ENCODE data around the gene RAMP3. TPM values are rescaled to one million over a fixed set of nuclear protein-coding genes. Genes with fewer than 3 reads are reported as not detected.

The RAMP3 gene
- total RNA-seq, 4 donors from 2014 or later = 31.9 to 66.5 (median 46.1) TPM

DNA sequence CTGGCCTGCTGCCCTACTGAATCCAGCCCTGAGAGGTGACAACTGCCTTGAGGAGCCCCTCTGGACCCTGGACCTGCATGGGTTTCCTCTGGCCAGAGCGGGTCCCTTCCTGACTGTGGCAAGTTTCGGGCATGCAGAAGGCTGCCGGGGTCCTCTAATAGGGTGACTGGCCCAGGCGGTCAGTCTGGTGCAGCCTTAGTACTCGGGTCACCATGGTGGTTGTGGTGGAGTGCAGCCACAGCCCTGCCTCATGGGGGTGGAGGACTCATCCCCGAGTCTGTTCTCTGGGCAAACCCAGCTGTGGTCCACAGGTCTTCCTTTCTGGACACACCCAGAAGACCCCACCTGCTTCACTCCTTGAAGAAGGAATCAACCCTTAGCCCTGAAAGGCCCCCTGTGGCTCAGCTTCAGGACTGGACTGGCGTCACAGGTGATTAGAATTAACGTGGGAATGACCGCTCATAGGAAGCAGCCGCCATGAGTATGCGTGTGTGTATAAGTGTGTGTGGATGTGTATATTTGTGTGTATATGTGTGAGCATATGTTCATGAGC, 28.7 kb downstream of the RAMP3 start:
- Histone ChIP-seq H3K4me1 (no peaks in the 10 kb centered on the region), H3K27me3 (no peaks in the 10 kb centered on the region), H3K9me3 (no peaks in the 10 kb centered on the region), H3K4me3 (no peak overlapping the region), H3K36me3 (no peaks in the 10 kb centered on the region), H3K27ac (no peak overlapping the region)
- TF ChIP-seq, protein P1, sequence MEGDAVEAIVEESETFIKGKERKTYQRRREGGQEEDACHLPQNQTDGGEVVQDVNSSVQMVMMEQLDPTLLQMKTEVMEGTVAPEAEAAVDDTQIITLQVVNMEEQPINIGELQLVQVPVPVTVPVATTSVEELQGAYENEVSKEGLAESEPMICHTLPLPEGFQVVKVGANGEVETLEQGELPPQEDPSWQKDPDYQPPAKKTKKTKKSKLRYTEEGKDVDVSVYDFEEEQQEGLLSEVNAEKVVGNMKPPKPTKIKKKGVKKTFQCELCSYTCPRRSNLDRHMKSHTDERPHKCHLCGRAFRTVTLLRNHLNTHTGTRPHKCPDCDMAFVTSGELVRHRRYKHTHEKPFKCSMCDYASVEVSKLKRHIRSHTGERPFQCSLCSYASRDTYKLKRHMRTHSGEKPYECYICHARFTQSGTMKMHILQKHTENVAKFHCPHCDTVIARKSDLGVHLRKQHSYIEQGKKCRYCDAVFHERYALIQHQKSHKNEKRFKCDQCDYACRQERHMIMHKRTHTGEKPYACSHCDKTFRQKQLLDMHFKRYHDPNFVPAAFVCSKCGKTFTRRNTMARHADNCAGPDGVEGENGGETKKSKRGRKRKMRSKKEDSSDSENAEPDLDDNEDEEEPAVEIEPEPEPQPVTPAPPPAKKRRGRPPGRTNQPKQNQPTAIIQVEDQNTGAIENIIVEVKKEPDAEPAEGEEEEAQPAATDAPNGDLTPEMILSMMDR (IDR thresholded peaks at IDR 0.05) = no peak
- TF ChIP-seq POLR2A (IDR thresholded peaks at IDR 0.05) = no peak
- TF ChIP-seq POLR2AphosphoS5 (IDR thresholded peaks at IDR 0.05) = no peak
- no peak for TF ChIP-seq EP300 (IDR thresholded peaks at IDR 0.05)
- ATAC-seq = no peak
- 67 to 100% methylated on average over 3 of the region's 11 CpGs for WGBS, 2 donors (ENCODE audit: low coverage in 1 of 2)

DNA sequence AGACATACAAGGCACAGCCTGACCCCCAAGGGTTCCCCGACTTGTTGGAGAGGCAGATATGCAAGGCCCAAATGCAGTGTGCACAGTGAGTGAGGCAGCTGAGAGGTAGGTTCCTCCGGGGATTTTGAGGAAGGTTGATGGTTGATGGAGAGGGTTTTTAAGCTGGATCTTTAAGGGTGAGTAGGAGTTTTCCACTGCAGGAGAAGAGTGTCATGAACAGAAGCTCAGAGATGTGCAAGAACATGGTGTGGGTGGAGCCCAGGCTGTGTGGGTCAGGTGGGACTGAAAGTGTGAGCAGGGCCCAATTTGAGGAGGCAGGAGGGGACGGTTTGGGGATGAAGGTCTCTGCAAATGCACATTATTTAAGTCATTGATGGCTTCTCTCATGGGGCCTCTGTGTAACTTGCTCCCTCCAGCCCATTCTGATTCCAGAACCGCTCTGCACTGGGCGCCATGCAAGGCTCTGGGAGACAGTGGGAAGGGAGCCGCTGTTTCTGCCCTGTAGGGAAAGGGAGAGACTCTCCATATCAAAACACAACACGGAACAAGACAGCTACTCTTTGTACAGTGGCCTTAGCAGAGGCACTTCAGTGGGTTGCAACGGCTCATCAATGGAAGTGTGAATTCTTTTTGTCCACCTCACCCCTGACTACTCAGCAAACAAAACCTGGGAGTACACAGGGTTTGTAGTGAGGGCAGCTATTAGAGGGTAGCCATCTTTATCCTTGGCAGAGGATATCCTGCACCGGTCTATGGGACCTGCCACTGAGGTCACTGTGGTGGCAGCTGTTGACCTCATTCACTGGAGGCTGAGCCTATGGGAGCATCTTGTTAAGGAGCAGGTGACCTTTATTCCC, 29.7 kb downstream of the RAMP3 start:
- H3K27me3 ChIP-seq = no peaks in the 10 kb centered on the region
- H3K9me3 ChIP-seq = no peaks in the 10 kb centered on the region
- 78 to 81% methylated on average over 1 to 5 of the region's 9 CpGs for WGBS, 2 donors (ENCODE audit: low coverage in 1 of 2)
- H3K4me1 ChIP-seq = no peaks in the 10 kb centered on the region
- H3K27ac ChIP-seq = no peak overlapping the region
- no peak for TF ChIP-seq POLR2AphosphoS5 (IDR thresholded peaks at IDR 0.05)
- TF ChIP-seq POLR2A (IDR thresholded peaks at IDR 0.05) = no peak
- TF ChIP-seq EP300 (IDR thresholded peaks at IDR 0.05) = no peak
- no peak overlapping the region for H3K4me3 ChIP-seq
- H3K36me3 ChIP-seq = no peaks in the 10 kb centered on the region
- ATAC-seq = no peak

DNA sequence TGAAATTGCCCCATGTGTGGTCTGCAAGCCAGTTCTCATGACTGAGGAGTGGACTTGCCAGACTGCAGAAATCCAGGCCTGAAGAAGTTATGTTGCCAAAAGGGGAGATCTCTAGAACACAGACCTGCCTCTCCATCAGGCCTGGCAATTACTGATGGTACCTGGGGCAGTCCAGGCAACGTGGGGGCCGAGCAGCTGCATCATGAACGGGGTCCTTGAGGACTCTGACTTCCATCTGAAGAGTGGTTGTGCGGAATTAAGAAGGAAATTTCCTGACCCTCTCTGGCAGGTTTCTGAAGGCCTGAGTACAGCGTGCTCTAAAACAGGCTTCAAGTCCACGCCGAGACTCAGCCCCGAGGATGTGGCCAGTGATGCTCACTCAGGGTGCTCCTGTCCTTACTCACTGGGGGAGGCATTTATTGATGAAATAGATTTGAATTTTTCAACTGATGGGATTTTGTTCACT, 30.4 kb downstream of the RAMP3 start:
- Histone ChIP-seq H3K9me3 (no peaks in the 10 kb centered on the region), H3K4me3 (no peak overlapping the region), H3K4me1 (no peaks in the 10 kb centered on the region), H3K27me3 (no peaks in the 10 kb centered on the region), H3K27ac (no peak overlapping the region), H3K36me3 (no peaks in the 10 kb centered on the region)
- WGBS, 2 donors (ENCODE audit: low coverage in 1 of 2) = 80 to 100% methylated on average over 1 to 3 of the region's 8 CpGs
- TF ChIP-seq EP300 (IDR thresholded peaks at IDR 0.05) = no peak
- TF ChIP-seq, protein P1 (IDR thresholded peaks at IDR 0.05) = no peak
- TF ChIP-seq POLR2A (IDR thresholded peaks at IDR 0.05) = no peak
- no peak for TF ChIP-seq POLR2AphosphoS5 (IDR thresholded peaks at IDR 0.05)
- no peak for ATAC-seq

DNA sequence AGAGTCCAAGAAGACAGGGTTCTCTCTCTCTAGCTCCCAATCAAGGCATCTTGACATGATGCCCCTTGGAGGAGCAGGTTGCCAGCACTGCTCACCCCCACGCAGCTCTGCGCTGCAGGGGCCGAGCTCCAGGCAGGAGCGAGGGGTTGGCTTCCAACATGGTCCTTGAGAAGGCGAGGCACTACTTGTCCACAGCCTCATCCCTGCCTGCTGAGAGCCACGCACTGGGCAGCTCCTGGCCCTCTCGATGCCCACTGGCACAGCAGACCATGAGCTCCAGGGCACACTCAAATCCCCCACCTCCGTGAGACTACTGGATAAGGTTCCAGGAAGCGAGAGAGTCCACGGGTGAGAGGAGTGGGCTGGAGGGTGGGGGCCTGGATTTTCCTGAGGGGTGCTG, 31.1 kb downstream of the RAMP3 start:
- no peak for ATAC-seq
- TF ChIP-seq POLR2AphosphoS5 (IDR thresholded peaks at IDR 0.05) = no peak
- TF ChIP-seq, protein P1 (IDR thresholded peaks at IDR 0.05) = no peak
- TF ChIP-seq POLR2A (IDR thresholded peaks at IDR 0.05) = no peak
- no peak for TF ChIP-seq EP300 (IDR thresholded peaks at IDR 0.05)

DNA sequence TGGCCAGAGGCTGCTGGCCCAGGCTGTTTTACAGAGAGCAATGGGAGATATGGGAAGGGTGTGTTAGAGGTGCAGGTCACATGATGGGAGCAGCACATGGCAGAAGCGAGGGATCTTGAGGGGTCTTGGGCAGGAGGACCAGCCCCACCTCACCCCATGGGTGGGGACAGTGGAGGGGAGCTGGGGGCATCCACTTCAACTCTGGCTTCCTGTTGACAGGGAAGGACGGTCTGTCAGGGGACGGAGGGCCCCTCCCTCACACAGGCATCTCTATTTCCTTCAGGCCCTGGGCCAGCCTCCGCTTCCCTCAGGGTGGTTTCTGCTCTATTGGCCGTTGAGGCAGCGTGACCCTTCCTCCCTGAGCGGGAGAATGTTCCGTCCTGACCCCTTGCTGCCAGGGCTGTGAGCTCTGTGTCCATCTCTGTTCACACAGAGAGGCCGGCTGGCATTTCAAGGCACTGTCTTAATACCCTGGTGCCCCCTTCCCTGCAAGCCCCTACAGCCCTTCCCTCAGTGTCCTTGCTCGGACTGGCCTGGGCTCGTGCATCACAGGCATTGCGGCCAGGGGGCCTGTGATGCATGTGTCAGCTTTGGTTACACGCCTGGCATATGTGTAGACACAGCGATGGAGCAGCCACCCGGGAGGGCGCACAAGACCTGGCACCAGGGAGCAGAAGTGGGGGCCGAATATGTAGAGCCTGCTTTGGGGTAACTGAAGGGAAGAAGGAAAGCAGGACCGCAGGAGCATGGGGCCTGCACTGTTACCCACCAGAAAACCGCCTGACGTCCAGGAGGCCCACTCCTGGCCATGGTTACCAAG, 31.8 kb downstream of the RAMP3 start:
- Histone ChIP-seq H3K4me1 (peaks cover 0 to 7% (median 0%) of the 10 kb centered on the region in 3 donors), H3K27me3 (no peaks in the 10 kb centered on the region), H3K4me3 (no peak overlapping the region), H3K36me3 (no peaks in the 10 kb centered on the region), H3K27ac (no peak overlapping the region), H3K9me3 (no peaks in the 10 kb centered on the region)
- no peak for ATAC-seq
- TF ChIP-seq POLR2A (IDR thresholded peaks at IDR 0.05) (no peak), EP300 (IDR thresholded peaks at IDR 0.05) (no peak), POLR2AphosphoS5 (IDR thresholded peaks at IDR 0.05) (no peak)
- TF ChIP-seq, protein P1 (IDR thresholded peaks at IDR 0.05) = no peak
- 80 to 100% methylated on average over 3 to 8 of the region's 20 CpGs for WGBS, 2 donors (ENCODE audit: low coverage in 1 of 2)

More for the DNA sequence above, 31.1 kb downstream of the RAMP3 start:
- peaks cover 0 to 2% (median 0%) of the 10 kb centered on the region in 3 donors for H3K4me1 ChIP-seq
- no peak overlapping the region for H3K27ac ChIP-seq
- no peak overlapping the region for H3K4me3 ChIP-seq
- 100% methylated on average over 1 of the region's 10 CpGs; no CpG with 5 or more reads in 1 of the 2 donors for WGBS, 2 donors (ENCODE audit: low coverage in 1 of 2)
- no peaks in the 10 kb centered on the region for H3K27me3 ChIP-seq
- H3K9me3 ChIP-seq = no peaks in the 10 kb centered on the region
- H3K36me3 ChIP-seq = no peaks in the 10 kb centered on the region

Data from gastroesophageal sphincter (tissue), 4 donors.